CD4-positive, CD25-positive, alpha-beta regulatory T cell (primary cell): ENCODE measurements around the gene ENOX1. TPM values are rescaled to one million over a fixed set of nuclear protein-coding genes. Genes with fewer than 3 reads are reported as not detected.

Source experiments
- ATAC-seq, 2 donors: fragments of 150-1000 bp; cut with Tn5 transposase; one replicate each; pipeline ENCODE4 v1.10.0; 2021; ENCODE audit warnings: low read depth in 2 of 2, moderate number of reproducible peaks in 2 of 2, moderate library complexity in 1 of 2
- DNase-seq, 3 donors: peaks; one replicate each; pipeline versions ENCODE4 v3.0.0 to v3.0.0-alpha.2; 2012 to 2022; ENCODE audit warnings: mixed read lengths in 1 of 3
- H3K27ac ChIP-seq: one replicate; pipeline ENCODE4 v1.7.0; 2013; ENCODE audit warnings: mild to moderate bottlenecking, low read length; ENCODE audit not compliant: insufficient read depth, poor library complexity, severe bottlenecking
- H3K27me3 ChIP-seq: one replicate; pipeline ENCODE4 v1.7.0; 2013; ENCODE audit warnings: low read length; ENCODE audit not compliant: control insufficient read depth, insufficient read depth
- H3K36me3 ChIP-seq: one replicate; pipeline ENCODE4 v1.7.0; 2013; ENCODE audit warnings: mild to moderate bottlenecking, low read length, moderate library complexity; ENCODE audit not compliant: control insufficient read depth, insufficient read depth
- H3K4me1 ChIP-seq: 2 replicates; pipeline ENCODE4 v1.7.0; 2013; ENCODE audit warnings: mild to moderate bottlenecking, low read length; ENCODE audit not compliant: insufficient read depth, control insufficient read depth, poor library complexity, severe bottlenecking
- H3K4me3 ChIP-seq: one replicate; pipeline ENCODE4 v1.7.0; 2013; ENCODE audit warnings: low read depth, mild to moderate bottlenecking, low read length, moderate library complexity
- H3K9me3 ChIP-seq, 2 experiments: 1 replicate in 1 of 2; 2 replicates in 1 of 2; pipeline ENCODE4 v1.7.0; 2013; ENCODE audit warnings: low read length in 2 of 2, mild to moderate bottlenecking in 1 of 2, moderate library complexity in 1 of 2; ENCODE audit not compliant: control insufficient read depth in 2 of 2
- H3K27ac Mint-ChIP-seq, 3 donors: one replicate each; pipeline ENCODE4 v1.8.0; 2020 to 2022; ENCODE audit warnings: mild to moderate bottlenecking in 3 of 3, mixed read lengths in 3 of 3, moderate library complexity in 2 of 3
- H3K27me3 Mint-ChIP-seq: one replicate; pipeline ENCODE4 v1.8.0; 2022; ENCODE audit warnings: mild to moderate bottlenecking, mixed read lengths
- H3K36me3 Mint-ChIP-seq: one replicate; pipeline ENCODE4 v1.8.0; 2020; ENCODE audit warnings: mixed read lengths
- H3K4me1 Mint-ChIP-seq, 4 donors: one replicate each; pipeline ENCODE4 v1.8.0; 2020 to 2022; ENCODE audit warnings: mixed read lengths in 4 of 4, mild to moderate bottlenecking in 1 of 4
- H3K4me3 Mint-ChIP-seq, 4 donors: one replicate each; pipeline ENCODE4 v1.8.0; 2020 to 2022; ENCODE audit warnings: mild to moderate bottlenecking in 4 of 4, mixed read lengths in 4 of 4, moderate library complexity in 3 of 4
- H3K9me3 Mint-ChIP-seq, 7 donors: one replicate each; pipeline ENCODE4 v1.8.0; 2020 to 2022; ENCODE audit warnings: mixed read lengths in 7 of 7, mild to moderate bottlenecking in 3 of 7, moderate library complexity in 2 of 7
- polyA plus RNA-seq, 4 donors: library from polyadenylated mRNA; unstranded; fragments of 300-500 nt; fragmentation: Illumina TruSeq; gene quantifications; one replicate each; pipeline ENCODE4 v1.2.3, GENCODE V29; 2021
- total RNA-seq: library from RNA; stranded (reverse); gene quantifications from one replicate; pipeline ENCODE4 v1.2.3, GENCODE V29; 2022

ENOX1 gene
- total and polyA plus RNA-seq, 5 donors from 2014 or later = 0.10 TPM; not detected in 4

DNA sequence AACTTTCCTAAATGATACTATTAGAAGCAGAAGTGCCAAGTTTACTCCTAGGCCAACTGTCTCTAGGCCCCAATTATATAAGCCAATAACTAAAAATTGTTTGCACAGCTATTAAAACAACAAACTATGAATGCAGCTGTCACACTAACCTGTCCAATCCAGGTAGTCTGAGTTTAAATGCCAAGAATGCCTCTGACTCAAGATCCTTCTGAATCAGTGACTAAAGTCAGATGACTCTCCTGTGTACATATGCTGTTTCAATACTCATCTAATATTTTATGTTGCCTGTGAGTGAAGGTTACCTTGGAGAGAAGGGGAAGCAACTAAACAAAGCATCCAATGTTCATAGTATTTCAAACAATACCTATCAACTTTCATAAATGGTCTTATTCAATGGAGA is 257.0 kb downstream of the ENOX1 start:
- Mint-ChIP-seq H3K36me3 (no peaks in the 10 kb centered on the region), H3K27me3 (peaks cover 5% of the 10 kb centered on the region), H3K27ac (no peak overlapping the region), H3K4me3 (no peak overlapping the region), H3K9me3 (peaks cover 0 to 3% (median 0%) of the 10 kb centered on the region in 7 donors), H3K4me1 (no peaks in the 10 kb centered on the region)
- DNase-seq (no peak), ATAC-seq (no peak)
- Histone ChIP-seq H3K9me3 (no peaks in the 10 kb centered on the region), H3K36me3 (no peaks in the 10 kb centered on the region), H3K4me1 (no peaks in the 10 kb centered on the region), H3K27me3 (peaks cover 2% of the 10 kb centered on the region), H3K27ac (no peak overlapping the region), H3K4me3 (no peak overlapping the region)

DNA sequence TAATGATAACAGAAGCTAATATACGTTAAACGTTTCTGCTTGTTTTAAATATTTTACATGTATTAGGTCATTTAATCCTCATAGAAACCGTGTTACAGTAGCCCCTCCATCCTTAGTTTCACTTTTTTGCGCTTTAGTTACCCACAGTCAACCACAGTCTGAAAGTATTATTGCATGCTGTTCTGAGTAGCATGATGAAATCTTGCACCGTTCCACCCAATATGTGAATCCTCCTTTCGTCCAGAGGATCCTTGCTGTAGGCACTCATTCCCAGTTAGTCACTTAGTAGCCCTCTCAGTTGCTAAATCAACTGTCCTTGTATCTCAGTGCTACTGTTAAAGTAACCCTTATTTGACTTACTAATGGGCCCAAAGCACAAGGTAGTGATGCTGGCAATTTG is 257.8 kb downstream of the ENOX1 start:
- Mint-ChIP-seq H3K27ac (no peak overlapping the region), H3K27me3 (no peaks in the 10 kb centered on the region), H3K4me1 (no peaks in the 10 kb centered on the region), H3K4me3 (no peak overlapping the region), H3K9me3 (peaks cover 0 to 4% (median 0%) of the 10 kb centered on the region in 7 donors), H3K36me3 (no peaks in the 10 kb centered on the region)
- no peak overlapping the region for H3K27ac ChIP-seq
- no peak overlapping the region for H3K4me3 ChIP-seq
- peaks cover 2% of the 10 kb centered on the region for H3K27me3 ChIP-seq
- no peaks in the 10 kb centered on the region for H3K4me1 ChIP-seq
- ATAC-seq (no peak), DNase-seq (no peak)
- no peaks in the 10 kb centered on the region for H3K9me3 ChIP-seq
- no peaks in the 10 kb centered on the region for H3K36me3 ChIP-seq

DNA sequence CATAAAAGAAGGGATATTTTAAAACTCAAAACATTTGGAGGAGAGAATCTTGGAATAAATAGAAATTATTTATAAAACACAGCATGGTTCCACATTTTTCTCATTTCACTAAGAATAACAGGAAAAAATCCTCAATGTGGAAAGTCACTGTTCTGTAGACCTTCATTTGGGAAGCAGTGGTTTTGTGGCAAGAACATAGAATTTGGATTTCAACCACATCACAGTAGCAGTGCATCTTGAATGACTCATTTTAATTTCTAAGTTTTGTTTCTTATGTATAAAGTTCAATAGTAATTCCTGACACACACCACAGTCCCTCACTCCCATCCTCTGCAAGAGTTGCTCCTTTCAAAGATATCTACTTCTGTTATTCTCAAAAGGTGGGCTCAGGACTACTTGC is 264.0 kb downstream of the ENOX1 start:
- H3K27ac ChIP-seq = no peak overlapping the region
- H3K9me3 ChIP-seq = no peaks in the 10 kb centered on the region
- no peak for DNase-seq
- Mint-ChIP-seq H3K4me3 (no peak overlapping the region), H3K36me3 (no peaks in the 10 kb centered on the region), H3K27ac (no peak overlapping the region), H3K4me1 (no peaks in the 10 kb centered on the region), H3K27me3 (no peaks in the 10 kb centered on the region), H3K9me3 (peaks cover 0 to 9% (median 0%) of the 10 kb centered on the region in 7 donors)
- no peak overlapping the region for H3K4me3 ChIP-seq
- no peaks in the 10 kb centered on the region for H3K36me3 ChIP-seq
- no peaks in the 10 kb centered on the region for H3K4me1 ChIP-seq
- no peak for ATAC-seq
- H3K27me3 ChIP-seq = no peaks in the 10 kb centered on the region

DNA sequence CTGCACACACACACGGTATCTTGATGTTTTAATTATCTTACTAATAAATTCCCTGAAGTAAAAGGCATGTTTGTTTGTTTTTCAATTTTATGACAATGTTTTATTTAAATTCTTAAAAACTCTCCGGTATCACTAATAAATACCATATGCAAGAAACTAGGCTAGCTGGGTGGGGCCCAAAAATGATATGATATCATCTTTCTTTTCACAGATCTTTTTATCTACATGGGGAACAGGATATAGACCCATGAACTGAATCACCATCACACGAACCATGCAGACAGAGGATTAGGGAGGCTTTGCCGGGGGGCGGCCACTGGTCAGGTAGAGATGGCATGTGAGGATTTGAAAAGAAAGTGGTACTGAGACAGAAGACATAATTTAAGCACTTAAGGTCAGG is 266.4 kb downstream of the ENOX1 start:
- H3K27ac ChIP-seq = no peak overlapping the region
- Mint-ChIP-seq H3K27me3 (no peaks in the 10 kb centered on the region), H3K4me1 (no peaks in the 10 kb centered on the region), H3K4me3 (no peak overlapping the region), H3K36me3 (no peaks in the 10 kb centered on the region), H3K9me3 (peaks cover 0 to 12% (median 0%) of the 10 kb centered on the region in 7 donors), H3K27ac (no peak overlapping the region)
- no peaks in the 10 kb centered on the region for H3K27me3 ChIP-seq
- ATAC-seq (no peak), DNase-seq (no peak)
- no peaks in the 10 kb centered on the region for H3K4me1 ChIP-seq
- no peaks in the 10 kb centered on the region for H3K36me3 ChIP-seq
- H3K9me3 ChIP-seq = no peaks in the 10 kb centered on the region
- H3K4me3 ChIP-seq = no peak overlapping the region

DNA sequence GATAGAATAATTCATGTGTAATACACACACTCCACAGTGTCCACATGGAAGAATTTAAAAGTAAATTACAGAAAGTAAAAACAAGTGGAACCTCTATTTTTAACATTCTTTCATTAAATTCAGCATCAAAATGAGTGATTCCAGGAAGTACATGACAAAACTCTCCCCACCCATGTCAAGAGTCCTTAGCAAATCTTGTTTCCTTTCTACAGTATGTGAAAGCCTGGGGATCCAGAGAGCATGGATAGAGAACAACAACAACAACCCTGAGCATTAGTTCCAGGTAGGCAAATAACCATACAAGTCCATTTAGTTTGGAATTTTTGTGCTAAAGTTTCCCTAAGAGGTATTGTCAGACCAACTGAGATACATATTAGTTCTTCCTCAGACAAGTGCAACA is 267.9 kb downstream of the ENOX1 start:
- Histone ChIP-seq H3K27ac (no peak overlapping the region), H3K36me3 (no peaks in the 10 kb centered on the region), H3K4me1 (no peaks in the 10 kb centered on the region), H3K27me3 (no peaks in the 10 kb centered on the region), H3K9me3 (no peaks in the 10 kb centered on the region), H3K4me3 (no peak overlapping the region)
- Mint-ChIP-seq H3K36me3 (no peaks in the 10 kb centered on the region), H3K4me1 (no peaks in the 10 kb centered on the region), H3K27me3 (peaks cover 8% of the 10 kb centered on the region), H3K27ac (no peak overlapping the region), H3K4me3 (no peak overlapping the region), H3K9me3 (peaks cover 0 to 8% (median 0%) of the 10 kb centered on the region in 7 donors)
- ATAC-seq = no peak
- DNase-seq = no peak

DNA sequence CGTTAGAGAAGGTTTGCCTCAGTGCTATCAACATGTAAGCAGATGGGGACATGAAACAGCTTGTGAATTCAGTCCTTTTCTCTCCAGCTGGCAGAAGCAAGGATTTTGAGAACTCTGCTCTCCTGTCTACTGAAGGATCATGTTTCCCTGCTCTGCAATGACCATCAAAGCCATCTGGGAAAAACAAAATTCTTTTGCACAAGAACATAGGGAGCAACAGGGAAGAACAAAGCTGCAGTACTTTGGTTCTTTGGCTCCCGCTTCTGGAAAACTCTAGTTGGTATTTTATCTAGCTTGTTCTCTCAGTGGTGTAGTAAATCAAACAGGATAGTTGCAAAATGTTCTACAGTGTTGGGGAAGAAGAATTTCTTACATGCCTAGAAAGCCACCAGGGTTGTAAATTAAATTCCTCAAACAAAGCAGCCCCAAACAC is 270.4 kb downstream of the ENOX1 start:
- H3K4me1 ChIP-seq = no peaks in the 10 kb centered on the region
- Mint-ChIP-seq H3K36me3 (no peaks in the 10 kb centered on the region), H3K27me3 (peaks cover 8% of the 10 kb centered on the region), H3K27ac (no peak overlapping the region), H3K4me3 (no peak overlapping the region), H3K4me1 (no peaks in the 10 kb centered on the region), H3K9me3 (peaks cover 0 to 8% (median 0%) of the 10 kb centered on the region in 7 donors)
- H3K27ac ChIP-seq = no peak overlapping the region
- H3K36me3 ChIP-seq = no peaks in the 10 kb centered on the region
- DNase-seq (no peak), ATAC-seq (no peak)
- H3K27me3 ChIP-seq = no peaks in the 10 kb centered on the region
- no peaks in the 10 kb centered on the region for H3K9me3 ChIP-seq
- H3K4me3 ChIP-seq = no peak overlapping the region

DNA sequence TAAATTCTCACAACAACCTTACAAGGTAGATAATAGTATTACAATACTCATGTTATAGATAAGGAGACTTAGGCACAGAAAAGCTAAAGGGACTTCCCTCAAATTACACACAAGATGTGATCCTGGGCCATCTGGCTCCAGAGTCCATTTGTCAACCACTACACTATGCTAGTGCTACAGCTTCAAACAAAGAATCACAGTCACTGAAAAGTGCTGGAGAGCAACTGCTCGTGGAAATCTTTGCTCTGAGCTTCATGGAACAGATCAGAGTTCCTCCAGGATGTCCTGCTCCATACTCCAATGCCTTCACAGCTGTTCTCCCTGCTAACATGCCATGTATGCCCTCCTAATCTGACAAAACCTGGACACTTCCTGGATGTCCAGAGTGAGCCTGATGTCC is 271.2 kb downstream of the ENOX1 start:
- H3K9me3 ChIP-seq = no peaks in the 10 kb centered on the region
- DNase-seq (no peak), ATAC-seq (no peak)
- Mint-ChIP-seq H3K36me3 (no peaks in the 10 kb centered on the region), H3K4me1 (no peaks in the 10 kb centered on the region), H3K27ac (no peak overlapping the region), H3K27me3 (peaks cover 8% of the 10 kb centered on the region), H3K9me3 (peaks cover 0 to 8% (median 0%) of the 10 kb centered on the region in 7 donors), H3K4me3 (no peak overlapping the region)
- H3K4me1 ChIP-seq = no peaks in the 10 kb centered on the region
- no peaks in the 10 kb centered on the region for H3K36me3 ChIP-seq
- H3K27ac ChIP-seq = no peak overlapping the region
- H3K27me3 ChIP-seq = no peaks in the 10 kb centered on the region
- H3K4me3 ChIP-seq = no peak overlapping the region

DNA sequence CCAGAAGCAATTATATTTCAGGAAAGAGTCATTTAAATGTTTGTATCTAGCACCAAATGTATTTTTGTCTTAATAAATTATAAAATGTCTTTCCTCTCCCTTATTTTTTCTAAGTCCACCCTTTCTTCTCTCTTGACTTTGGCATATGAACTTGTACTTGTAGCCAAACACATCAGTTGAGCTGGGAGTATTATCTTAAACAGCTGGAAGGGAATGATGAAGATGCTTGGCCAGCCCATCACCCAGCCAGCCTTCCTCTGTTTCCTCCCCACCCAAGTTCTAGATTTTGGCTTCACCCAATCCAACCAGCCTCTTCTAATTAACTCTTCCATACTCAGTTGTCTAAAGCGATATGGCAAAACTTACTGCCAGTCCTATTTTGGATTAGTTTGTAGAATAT is 272.5 kb downstream of the ENOX1 start:
- DNase-seq = no peak
- no peaks in the 10 kb centered on the region for H3K27me3 ChIP-seq
- Mint-ChIP-seq H3K4me3 (no peak overlapping the region), H3K4me1 (no peaks in the 10 kb centered on the region), H3K9me3 (peaks cover 0 to 8% (median 0%) of the 10 kb centered on the region in 7 donors), H3K27me3 (peaks cover 8% of the 10 kb centered on the region), H3K27ac (no peak overlapping the region), H3K36me3 (no peaks in the 10 kb centered on the region)
- H3K36me3 ChIP-seq = no peaks in the 10 kb centered on the region
- ATAC-seq = no peak
- no peak overlapping the region for H3K4me3 ChIP-seq
- no peaks in the 10 kb centered on the region for H3K4me1 ChIP-seq
- H3K9me3 ChIP-seq = no peaks in the 10 kb centered on the region
- H3K27ac ChIP-seq = no peak overlapping the region
